ENCODE measurements around the gene MAP4K3.
"Not testable (repeated sequence)": the region's sequence is repeated elsewhere in the genome, so short reads cannot be mapped to it uniquely, and the experiment has no call there.

Gene MAP4K3

GRCh38 chr2:39408351-39409136, 28.5 kb downstream of the MAP4K3 start:
- DNase-seq (ENCODE audit: low spot score), result no peak

GRCh38 chr2:39407516-39408296, 29.4 kb downstream of the MAP4K3 start:
- no peak for DNase-seq (ENCODE audit: low spot score)

DNA sequence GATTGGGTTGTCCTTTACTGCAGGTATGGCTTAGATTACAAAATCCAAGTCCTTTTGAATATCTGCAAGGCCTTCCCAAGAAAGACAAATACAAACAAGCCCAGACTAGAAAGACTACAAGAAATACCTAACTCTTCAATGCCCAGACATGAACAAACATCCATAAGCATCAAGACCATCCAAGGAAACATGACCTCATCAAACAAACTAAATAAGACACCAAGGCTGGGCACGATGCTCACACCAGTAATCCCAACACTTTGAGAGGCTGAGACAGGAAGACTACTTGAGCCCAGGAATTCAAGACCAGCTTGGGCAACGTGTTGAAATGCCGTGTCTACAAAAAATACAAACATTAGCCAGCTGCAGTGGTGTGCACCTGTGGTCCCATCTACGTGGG, 31.7 kb downstream of the MAP4K3 start:
- no peak for DNase-seq (ENCODE audit: low spot score)

GRCh38 chr2:39403311-39403710, 33.8 kb downstream of the MAP4K3 start:
- no peak for DNase-seq (ENCODE audit: low spot score)

DNA sequence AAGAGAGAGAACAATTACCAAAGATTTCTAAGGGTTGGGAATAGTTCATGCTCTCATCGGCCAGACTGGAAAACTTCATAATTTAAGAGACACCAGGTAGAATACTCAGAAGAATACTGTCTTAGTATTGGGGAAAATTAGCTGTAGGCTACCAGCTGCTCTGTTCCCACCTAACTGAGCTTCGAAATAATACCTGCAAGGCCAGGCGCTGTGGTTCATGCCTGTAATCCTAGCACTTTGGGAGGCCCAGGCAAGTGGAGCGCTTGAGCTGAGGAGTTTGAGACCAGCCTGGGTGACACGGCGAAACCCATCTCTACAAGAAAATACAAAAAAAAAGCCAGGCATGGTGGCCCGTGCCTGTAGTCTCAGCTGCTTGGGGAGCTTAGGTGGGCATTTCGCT, 35.8 kb downstream of the MAP4K3 start:
- DNase-seq (ENCODE audit: low spot score), result no peak

- no peak for DNase-seq (ENCODE audit: low spot score)
These were observed 37.5 kb downstream of the MAP4K3 start for GRCh38 chr2:39399570-39399969.

DNA sequence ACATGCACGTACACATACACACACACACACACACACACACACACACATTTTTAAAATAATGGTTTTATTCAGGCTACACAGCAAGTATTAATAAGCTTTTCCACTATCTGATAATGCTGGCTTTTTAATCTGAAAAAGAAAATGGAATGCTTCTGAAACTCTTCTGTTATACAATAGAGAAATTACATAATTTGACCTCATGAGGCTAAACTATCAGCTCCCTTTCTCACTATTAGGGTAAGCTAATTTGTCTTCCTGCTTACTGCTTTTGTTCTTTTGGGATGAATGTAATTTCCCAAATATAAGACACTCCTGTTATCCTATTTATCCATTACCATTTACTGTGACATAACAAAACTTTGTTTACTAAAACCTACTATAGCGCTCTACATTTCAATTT, 41.8 kb downstream of the MAP4K3 start:
- DNase-seq (ENCODE audit: low spot score), result no peak

GRCh38 chr2:39394516-39394961, 42.5 kb downstream of the MAP4K3 start:
- DNase-seq (ENCODE audit: low spot score), result no peak

GRCh38 chr2:39392672-39393071, 44.4 kb downstream of the MAP4K3 start:
- no peak for DNase-seq (ENCODE audit: low spot score)

GRCh38 chr2:39390216-39390615, 46.9 kb downstream of the MAP4K3 start:
- DNase-seq (ENCODE audit: low spot score), result no peak

GRCh38 chr2:39386064-39386463, 51.0 kb downstream of the MAP4K3 start:
- no peak for DNase-seq (ENCODE audit: low spot score)

DNA sequence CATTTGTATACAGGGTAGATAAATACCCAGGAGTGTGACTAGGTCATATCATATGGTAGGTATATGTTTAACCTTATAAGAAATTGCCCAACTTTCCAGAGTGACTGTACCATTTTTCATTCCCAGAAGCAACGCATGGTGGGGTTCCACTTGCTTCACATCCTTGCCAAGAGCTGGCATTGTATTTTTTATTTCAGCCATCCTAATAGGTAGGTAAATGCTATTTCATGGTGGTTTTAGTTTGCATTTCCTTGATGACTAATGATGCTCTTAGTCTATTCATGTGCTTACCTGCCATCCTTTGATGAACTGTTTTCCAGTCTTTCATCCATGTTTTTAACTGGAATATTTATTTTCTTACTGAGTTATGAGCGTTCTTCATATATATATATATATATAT, 51.9 kb downstream of the MAP4K3 start:
- DNase-seq (ENCODE audit: low spot score), result no peak

DNA sequence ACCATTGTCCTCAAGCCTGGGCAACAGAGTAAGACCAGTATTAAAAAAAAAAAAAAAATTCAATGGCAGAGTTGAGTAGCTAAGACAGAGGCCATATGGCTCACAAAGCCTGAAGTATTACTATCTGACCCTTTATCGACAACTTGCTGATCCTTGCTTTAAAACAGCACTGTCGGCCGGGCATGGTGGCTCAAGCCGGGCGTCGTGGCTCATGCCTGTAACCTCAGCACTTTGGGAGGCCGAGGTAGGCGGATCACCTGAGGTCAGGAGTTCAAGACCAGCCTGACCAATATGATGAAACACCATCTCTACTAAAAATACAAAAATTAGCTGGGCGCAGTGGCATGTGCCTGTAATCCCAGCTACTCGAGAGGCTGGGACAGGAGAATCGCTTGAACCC, 53.0 kb downstream of the MAP4K3 start:
- not testable (repeated sequence) for DNase-seq (ENCODE audit: low spot score)

GRCh38 chr2:39383146-39383545, 53.9 kb downstream of the MAP4K3 start:
- DNase-seq (ENCODE audit: low spot score), result no peak

DNA sequence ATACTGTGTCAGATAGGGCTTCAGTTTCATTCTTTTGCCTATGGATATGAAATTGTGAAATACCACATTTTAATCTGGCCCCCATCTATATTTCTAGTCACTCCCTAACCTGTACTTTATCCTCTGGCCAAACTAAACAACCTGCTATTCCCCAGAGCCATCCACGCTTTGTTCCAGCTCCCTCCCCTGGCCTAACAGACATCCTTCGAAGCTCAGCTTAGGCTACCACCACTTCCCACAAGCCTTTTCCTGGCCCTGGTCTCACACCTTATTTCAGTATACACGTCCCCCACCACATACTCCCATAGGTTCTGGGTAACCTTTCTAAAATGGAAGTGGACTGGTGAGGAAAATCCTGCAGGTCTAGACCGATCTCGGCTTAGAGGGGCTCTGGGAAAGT, 55.4 kb downstream of the MAP4K3 start:
- DNase-seq (ENCODE audit: low spot score), result no peak

DNA sequence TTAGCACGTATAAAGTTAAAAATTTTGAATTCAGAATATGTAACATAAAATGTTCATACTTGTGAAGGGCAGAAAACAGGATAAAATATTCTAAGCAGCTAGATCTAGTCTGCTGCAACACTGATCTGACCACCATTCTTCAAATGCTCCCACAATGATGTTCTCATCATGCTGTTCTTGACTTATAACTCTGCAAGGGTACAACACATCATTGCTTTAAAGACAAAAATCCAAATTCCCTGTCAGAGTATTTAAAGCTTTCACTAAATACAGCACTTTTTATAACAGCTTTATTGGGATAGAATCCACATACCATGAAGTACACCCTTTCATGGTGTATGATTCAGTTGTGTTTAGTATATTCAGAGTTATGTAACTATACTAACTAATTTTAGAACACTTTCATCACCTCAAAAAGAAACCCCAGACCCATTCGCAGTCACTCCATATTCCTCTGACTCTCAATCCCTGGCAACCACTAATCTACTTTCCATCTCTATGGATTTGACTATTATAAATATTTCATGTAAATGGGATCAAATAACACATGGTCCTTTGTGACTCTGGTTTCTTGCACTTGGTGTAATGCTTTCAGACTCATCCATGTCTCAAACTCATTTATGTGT, 56.4 kb downstream of the MAP4K3 start:
- peak; percentile 16 for DNase-seq (ENCODE audit: low spot score)

GRCh38 chr2:39379643-39380524, 57.2 kb downstream of the MAP4K3 start:
- DNase-seq (ENCODE audit: low spot score), result peak; percentile 54

DNA sequence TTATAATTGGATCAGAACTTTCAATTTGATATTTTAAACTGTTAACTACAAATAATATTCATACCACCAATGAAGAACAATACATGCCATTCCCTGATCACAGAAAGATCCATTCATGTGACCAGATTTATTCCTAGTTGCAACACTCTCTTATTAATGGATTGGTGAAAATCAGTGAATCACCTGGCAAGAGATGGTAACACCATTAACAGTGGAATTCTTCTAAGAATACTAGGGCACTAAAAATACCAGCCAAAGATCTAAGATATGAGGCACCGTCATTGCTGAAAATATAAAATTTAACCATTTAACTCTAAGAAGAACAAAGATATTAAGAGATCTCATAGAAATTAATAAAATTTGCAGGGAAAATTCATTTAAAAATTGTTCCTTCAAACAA, 58.1 kb downstream of the MAP4K3 start:
- peak; percentile 12 for DNase-seq (ENCODE audit: low spot score)

DNA sequence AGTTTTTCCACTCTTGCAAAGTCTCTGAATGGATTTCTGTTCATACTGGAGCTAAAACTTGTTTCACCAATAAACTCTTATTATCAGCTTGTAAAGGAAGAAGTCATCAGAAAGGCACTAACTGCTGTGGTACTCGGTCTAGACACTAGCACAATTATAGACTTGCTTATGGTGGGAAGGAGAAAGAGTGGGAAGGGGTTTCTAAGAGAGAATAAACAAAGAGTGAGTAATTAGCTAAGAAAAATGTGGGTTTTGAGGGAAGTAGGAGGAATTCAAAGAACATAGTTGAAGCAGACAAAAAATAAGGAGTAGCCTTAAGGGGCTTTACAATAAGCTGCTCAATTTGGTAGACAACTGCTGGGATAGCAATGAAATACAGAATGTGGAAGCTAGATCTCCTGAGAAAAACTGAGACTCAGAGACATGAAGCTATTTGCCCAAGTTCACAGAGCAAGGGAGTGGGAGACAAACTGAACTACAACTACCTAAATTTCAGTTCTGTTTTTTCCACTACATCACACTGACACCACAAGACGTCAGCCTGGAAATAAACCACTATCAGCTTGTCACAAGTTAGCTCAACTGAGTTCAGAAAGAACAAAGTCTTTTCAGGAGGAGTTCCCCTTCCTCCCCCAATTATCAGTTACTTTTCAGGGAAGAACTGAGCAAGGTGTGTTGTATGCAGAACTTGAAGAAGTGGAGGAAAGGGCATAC, 59.7 kb downstream of the MAP4K3 start:
- DNase-seq (ENCODE audit: low spot score), result no peak

- DNase-seq (ENCODE audit: low spot score), result no peak
These were observed 61.2 kb downstream of the MAP4K3 start for GRCh38 chr2:39375917-39376316.

DNA sequence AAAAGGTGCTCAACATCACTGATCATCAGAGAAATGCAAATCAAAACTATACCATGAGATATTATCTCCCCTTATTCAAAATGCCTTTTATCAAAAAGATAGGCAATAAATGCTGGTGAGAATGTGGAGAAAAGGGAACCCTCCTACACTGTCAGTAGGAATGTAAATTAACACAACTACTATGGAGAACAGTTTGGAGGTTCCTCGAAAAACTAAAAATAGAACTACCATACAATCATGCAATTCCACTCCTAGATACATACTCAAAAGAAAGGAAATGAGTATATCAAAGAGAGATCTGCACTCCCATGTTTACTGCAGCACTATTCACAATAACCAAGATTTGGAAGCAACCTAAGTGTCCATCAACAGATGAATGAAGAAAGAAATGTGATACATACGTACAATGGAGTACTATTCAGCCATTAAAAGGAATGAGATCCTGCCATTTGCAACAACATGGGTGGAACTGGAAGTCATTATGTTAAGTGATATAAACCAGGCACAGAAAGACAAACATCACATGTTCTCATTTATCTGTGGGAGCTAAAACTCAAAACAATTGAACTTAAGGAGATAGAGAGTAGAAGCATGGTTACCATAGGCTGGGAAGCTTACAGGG, 63.8 kb downstream of the MAP4K3 start:
- DNase-seq (ENCODE audit: low spot score), result no peak

All from GM03348 (cell line).